ENCODE data around the gene AMOT. TPM values are rescaled to one million over a fixed set of nuclear protein-coding genes. Genes with fewer than 3 reads are reported as not detected.
"Not testable (repeated sequence)": the region's sequence is repeated elsewhere in the genome, so short reads cannot be mapped to it uniquely, and the experiment has no call there.

AMOT gene, protein sequence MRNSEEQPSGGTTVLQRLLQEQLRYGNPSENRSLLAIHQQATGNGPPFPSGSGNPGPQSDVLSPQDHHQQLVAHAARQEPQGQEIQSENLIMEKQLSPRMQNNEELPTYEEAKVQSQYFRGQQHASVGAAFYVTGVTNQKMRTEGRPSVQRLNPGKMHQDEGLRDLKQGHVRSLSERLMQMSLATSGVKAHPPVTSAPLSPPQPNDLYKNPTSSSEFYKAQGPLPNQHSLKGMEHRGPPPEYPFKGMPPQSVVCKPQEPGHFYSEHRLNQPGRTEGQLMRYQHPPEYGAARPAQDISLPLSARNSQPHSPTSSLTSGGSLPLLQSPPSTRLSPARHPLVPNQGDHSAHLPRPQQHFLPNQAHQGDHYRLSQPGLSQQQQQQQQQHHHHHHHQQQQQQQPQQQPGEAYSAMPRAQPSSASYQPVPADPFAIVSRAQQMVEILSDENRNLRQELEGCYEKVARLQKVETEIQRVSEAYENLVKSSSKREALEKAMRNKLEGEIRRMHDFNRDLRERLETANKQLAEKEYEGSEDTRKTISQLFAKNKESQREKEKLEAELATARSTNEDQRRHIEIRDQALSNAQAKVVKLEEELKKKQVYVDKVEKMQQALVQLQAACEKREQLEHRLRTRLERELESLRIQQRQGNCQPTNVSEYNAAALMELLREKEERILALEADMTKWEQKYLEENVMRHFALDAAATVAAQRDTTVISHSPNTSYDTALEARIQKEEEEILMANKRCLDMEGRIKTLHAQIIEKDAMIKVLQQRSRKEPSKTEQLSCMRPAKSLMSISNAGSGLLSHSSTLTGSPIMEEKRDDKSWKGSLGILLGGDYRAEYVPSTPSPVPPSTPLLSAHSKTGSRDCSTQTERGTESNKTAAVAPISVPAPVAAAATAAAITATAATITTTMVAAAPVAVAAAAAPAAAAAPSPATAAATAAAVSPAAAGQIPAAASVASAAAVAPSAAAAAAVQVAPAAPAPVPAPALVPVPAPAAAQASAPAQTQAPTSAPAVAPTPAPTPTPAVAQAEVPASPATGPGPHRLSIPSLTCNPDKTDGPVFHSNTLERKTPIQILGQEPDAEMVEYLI
- polyA plus RNA-seq (ENCODE audit: insufficient read length in 12 of 12): 10 to 100 TPM in 11 of 12 donors, not detected in 1; 15.4 to 49.5 (median 32.7) TPM
- long read RNA-seq, donor 1, partial matches to known transcripts: 0 of 2 reads
- long read RNA-seq, donor 1, other reads (novel, unspliced or antisense): 0 of 2 reads
- long read RNA-seq, donor 2, partial matches to known transcripts: 7 of 8 reads
- long read RNA-seq, donor 2, other reads (novel, unspliced or antisense): 0 of 8 reads
- long read RNA-seq, donor 3, partial matches to known transcripts: 0 of 2 reads
- long read RNA-seq, donor 3, other reads (novel, unspliced or antisense): 0 of 2 reads
- long read RNA-seq, donor 4, partial matches to known transcripts: 0 of 2 reads
- long read RNA-seq, donor 4, other reads (novel, unspliced or antisense): 0 of 2 reads
- long read RNA-seq, donor 5: 0 reads
- long read RNA-seq, donor 6: 0 reads
- long read RNA-seq, donor 7: 0 reads
- long read RNA-seq, donor 8, transcript AMOT-205 (4 exons, 510 nt): major isoform, 5 of 5 reads
- long read RNA-seq, donor 8, partial matches to known transcripts: 0 of 5 reads
- long read RNA-seq, donor 8, other reads (novel, unspliced or antisense): 0 of 5 reads
- long read RNA-seq, donor 9: 0 reads
- long read RNA-seq, donor 10, partial matches to known transcripts: 6 of 8 reads
- long read RNA-seq, donor 10, other reads (novel, unspliced or antisense): 0 of 8 reads
- long read RNA-seq, donor 11: 0 reads

DNA sequence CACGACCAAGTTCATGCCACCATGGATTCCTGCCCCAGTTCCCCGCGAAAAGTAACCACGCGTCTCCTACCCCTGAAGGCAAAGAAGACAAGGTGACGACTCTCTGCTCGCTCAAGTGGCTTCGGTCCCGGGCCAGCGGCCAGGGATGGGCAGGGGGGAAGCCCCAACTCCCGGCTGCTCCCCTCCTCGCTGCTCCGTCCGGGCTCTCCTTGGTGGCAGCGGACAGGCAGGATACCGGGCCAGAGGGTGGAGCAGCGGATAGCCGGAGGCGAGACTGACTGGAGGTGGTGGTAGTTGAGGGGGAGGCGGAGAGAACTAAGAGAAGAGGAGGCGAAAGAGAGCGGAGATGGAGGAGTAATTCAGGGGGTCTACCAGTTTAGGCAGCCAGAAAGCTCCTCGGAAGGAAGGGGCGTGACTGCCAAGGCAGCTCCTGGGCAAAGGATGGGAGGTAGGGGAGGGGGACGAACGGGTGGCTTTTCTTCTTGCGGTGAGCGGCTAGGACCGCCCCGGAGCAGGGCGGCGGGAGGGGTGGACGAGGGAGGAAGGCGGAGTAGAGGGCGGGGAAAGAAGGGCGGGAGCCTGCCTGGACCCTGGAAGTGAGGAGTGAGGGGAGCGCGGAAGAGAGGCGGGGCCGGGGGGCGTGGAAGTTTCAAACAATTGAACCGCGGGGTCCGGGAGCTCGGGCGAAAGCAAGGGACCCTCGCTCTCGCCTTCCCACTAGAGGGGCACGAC, at the start of gene AMOT:
Gene AMOT, minus strand, starts transcription at position 450 of the 732 bp plus-strand sequence. CDS start 17,705 bp downstream, outside the sequence.
- peak; percentile 84 for DNase-seq

DNA sequence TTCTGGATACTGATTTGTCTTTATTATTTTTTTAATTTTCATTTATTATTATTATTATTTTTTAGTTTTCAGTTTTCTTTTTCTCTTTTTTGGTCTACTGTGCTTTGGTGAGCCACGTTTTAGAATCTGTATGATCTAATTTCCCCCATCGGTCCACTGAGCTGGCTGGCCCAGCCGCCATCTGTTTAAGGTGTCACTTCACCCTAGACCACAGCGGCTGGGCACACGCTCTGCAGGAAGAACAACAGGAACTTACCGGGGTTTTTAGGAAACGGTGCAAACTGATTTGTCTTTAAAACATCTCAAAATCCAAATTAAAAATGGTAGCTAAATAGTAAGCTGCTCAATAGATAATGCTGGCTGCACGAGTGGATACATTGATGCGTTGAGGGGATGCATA, 48.8 kb upstream of the AMOT start:
- DNase-seq: no peak

DNA sequence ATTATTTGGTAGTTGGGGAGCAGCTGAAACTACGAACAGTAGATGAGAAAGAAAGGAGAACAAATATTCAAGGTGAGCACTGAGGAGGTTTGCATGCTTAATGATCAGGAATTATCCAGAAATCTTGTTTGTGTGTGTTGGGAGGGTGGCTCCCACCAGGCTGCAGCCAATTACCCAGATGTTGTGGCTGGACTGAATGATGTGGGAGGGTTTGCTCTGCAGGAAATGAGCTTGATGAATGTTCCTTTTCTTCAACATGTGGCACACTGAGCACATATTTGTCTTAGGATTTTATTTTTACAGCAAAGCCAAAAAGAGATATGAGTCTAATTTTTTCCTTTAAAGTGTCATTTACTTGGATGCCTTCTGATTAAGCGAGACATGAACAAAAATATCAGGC, 48.3 kb upstream of the AMOT start:
- no peak for DNase-seq

DNA sequence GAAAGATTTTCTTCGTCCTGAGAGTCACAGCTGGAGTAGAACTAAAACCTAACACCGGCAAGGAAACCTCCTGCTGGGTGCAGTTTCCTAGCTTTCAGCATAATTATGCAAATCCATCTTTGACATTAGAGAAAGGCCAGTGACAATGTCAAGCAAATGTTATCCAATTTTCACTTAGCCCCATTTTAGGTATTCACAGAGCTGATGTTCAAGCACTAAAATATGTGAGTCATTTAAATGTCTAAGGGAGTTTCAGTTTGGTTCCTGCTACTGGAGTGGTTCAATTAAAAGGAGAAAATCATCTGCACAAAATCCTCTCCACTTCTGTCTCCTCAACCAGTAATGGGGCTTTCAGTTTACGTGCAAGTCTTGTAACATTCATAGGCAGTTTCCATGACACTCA, 37.1 kb upstream of the AMOT start:
- DNase-seq: no peak

DNA sequence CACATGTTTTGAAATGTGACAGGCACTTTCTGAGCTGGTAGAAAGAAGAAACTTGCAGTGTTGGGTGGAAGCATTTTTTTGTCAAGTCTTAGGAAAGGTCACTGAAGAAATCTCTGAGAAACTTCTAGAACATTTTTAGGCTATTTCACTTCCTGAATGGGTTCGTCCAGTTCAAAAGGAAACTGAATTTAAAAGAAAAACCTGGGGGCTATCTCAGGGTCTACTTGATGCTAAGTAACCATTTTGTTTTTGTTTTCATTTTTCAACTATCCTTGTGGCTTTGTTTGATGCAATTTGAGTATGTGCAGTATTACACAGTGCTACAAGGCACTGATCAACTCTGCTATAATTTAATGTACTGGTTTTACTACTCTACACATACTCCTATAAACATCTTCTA, 34.0 kb upstream of the AMOT start:
- DNase-seq: no peak

DNA sequence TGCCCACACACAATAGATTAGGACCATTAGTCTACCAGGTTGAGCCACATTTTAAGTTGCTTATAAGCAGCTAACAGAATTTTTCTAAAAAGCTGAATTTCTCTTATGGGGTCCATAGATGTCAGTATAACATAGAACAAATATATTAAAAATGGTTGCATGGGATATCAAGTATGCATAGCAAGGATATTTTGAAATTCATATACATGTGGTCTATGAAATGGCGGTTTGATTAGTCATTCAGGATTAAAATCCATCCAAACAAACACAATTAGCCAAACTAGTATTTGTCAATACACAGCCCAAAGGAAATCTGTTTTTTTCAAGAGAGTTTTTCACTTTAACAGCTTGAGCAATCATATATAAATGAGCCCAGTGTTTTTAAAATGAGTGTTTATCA, 33.5 kb upstream of the AMOT start:
- no peak for DNase-seq

DNA sequence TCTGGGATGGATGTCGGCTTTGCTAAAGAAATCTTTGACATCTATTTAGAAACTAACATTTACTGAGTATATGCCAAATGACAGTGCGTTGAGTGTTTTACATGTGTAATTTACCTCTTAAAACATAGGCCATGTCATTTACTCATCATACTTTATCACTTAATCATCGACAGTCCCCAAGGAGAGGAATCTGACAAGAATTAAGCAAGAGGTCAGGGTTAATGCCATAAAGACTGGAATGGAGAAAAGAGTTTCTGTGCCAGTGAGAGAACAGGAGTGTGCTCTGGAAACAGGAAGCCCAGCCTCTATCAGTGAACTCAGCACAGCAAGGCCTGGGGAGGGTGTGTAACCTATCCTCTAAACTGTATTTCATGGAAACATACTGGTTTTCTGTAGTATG, 28.0 kb upstream of the AMOT start:
- no peak for DNase-seq

DNA sequence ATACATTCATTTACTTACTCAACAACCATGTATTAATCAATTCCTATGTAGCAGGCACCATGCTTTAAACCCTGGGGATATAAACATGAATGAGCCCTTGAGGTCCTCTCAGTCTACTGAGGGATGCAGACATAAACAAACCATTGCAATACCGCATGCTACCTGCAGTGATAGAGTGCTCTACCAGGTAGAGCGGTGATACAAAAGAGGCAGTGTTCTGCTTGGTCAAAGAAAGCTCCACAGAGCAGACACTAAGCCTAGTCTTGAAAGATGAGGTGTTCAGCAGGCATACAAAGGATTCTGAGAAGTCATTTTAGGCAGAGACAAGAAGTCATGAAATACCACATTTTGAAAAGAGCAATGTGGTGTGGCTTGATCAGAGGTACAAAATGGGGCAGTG, 26.9 kb upstream of the AMOT start:
- no peak for DNase-seq

DNA sequence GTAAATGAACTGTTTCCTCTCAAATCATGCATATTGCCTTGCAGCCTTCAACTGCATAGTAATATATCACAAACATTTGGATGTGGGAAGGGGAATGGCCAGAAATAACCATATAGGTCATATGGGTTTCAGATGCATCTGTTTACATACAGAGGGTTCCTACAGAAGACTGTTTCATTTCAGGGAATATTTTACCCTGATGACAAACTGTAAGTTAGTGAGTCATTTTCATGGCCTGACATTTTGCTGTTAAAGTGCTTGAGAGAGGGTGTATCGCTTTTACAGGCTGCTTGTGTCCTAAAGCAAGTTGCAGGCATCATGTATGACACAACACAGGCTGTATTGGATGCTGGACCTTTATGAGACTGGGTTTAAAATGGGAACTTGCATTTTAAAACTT, 25.5 kb upstream of the AMOT start:
- DNase-seq: no peak

DNA sequence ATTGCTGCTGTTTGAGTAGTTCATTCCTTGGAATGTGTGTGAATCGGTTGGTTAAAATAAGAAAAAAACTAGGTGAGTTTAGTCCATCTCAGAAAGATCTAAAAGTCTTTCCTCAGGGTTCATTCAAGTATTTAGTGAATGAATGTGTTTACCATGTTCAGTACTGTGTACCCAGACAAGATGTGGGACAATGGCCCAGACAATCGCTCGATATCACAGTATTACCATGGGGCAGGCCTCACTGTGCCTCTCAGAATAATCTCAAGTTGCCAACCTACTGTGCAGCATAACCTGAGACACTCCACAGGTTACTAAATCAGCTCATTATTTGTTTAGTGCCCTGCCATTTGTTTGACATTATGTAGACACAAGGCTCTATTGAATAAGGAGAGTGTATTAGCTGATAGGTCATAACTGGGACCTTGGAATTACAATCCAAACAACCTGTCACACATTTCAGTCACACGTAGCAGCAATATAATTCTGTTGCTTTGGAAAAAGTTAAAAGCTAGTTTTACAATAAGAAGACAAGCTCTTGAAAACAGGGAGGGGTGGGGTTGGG, 24.9 kb upstream of the AMOT start:
- no peak for DNase-seq

DNA sequence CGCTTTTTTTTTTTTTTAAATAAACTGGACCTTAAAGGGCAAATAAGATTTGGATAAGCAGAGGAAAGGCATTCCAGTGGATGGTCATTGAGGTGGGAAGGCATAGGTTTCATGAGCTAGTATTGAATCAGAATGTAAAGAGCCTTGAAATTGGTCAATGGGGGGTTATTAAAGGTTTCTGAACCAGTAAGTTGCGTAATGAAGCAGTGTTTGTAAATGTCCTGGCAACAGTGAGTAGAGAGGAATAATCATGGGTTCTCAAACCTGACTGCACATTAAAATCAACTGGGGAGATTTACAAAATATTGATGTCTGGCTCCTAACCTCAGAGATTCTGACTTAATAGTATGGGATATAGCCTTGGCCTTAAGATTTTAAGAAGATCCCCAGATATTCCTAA, 23.2 kb upstream of the AMOT start:
- DNase-seq: no peak

DNA sequence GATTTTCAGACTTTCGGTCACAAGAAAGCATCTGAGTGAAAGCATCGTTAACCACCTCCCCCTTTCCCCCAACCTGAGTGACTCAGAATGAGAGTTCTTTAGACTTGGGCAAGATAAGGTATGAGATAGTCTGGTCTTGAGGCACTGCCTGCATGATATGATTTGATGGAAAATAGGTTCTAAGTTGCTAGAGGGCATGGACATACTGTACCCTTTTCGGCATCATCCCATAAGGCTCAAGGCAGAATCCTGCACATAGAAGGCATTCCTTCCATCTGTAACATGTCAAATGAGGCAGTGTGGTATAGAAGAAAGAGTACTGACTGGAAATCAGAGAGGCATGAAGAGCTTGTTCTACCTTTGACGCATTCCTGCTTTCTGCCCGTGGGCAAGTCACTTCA, 16.8 kb upstream of the AMOT start:
- no peak for DNase-seq

DNA sequence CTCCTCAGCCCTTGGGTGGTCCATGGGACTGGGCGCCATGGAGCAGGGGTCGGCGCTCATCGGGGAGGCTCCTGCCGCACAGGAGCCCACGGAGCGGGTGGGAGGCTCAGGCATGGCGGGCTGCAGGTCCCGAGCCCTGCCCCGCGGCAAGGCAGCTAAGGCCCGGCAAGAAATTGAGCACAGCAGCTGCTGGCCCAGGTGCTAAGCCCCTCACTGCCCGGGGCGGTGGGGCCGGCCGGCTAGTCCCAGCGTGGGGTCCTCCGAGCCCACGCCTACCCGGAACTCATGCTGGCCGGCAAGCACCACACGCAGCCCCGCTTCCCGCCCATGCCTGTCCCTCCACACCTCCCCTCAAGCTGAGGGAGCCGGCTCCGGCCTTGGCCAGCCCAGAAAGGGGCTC, 14.3 kb upstream of the AMOT start:
- DNase-seq: not testable (repeated sequence)

DNA sequence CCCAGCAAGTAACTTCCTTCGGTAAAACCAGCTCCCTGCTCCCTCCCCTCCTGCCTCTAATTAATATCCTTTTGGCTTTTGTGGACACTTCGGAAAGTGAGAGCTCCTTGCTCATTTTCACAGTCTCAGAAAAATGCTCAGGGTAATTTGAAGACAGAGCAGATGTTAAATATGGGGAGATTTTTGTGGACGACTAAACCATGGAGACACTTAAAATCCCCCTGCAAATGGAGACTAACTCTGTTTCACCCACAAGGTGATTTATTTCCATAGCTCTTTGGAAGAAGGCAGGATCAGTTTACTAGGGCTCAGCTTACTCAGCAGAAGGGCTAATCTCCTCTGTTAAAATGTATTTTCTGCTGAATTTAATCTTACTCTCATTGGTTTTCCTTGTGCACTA, 12.2 kb upstream of the AMOT start:
- no peak for DNase-seq

DNA sequence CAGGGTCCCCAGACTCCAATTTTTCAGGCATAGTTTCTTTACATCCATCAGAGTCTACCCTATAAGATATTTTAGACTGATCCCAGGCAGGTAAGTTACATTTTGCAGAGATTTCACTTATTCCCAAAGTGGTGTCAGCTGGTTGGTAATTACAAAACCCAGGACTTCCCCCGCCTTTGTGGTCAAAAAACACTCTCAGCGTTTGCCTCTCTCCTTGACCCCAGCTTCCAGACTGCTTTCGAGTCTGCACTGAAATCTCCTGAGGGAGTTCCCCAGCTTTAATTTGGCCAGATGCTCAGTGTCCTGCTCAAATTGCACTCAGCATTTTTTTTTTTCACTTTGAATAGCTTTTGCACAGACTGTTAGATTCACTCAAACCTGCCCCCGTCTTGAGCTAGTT, 11.2 kb upstream of the AMOT start:
- DNase-seq: peak; percentile 48

DNA sequence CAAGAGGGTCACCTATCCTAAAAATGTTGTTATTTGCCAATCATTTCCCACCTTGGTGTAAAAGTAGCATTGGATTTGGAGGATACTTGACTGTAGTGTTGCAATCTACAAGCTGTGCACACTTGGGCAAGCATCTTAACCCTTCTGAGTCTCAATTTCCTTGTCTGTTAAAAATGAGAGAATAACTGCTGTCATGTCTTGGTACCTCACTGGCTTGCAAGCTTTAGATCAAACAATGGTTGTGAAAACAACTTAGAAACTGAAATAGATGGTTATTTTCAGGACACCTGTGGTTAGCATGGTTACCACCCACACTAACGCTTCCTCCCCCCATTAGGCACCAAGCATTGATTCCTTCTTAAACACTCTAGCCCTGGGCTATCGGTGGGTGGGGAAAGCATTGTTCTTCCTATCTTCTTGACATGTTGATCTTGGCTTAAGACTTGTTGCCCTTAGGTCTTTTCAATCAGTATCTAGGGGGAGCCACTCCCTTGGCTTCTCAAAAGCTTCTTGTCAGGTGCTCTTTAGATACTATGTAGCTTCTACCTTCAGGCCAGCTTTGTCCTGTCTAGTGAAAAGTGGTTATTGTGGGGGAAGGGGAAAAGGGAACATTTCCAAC, 10.6 kb upstream of the AMOT start:
- no peak for DNase-seq

DNA sequence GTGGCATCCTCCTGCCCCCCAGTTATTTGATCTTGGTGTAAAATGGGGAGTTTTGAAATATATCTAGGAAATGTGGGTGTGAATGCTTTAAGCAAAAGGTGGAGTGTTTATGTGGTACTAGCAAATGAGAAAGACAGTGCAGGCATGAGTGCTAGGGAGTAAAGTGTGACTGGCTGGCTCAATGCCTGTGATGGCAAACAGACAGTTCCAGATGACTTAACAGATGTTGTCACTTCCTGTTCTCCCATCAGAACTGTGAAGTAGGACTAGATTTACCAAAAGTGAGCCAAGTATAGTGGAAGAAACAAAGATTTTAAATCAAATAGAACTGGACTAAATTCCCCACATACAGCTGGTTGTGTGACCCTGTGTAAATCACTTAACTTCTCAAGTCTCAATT, 8.4 kb upstream of the AMOT start:
- no peak for DNase-seq

DNA sequence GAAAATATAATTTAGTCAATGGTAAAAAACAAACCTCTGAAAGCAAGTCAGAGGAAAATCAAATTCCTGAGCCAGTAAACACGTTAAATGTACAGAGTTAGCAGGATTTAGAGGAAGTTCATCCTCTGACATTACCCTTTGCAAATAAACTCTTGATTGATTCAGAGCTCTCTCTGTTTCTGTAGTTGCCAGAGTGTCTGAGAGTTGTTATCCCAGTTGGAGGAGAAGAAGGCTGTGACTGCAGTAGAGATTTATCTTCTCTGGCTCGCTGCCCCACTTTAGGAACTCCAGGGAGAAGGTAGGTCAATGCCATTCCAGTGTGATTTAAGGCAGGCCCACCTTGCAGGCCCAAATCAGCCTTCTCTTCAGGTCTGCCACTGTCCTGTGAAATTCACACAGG, 6.2 kb upstream of the AMOT start:
- no peak for DNase-seq

DNA sequence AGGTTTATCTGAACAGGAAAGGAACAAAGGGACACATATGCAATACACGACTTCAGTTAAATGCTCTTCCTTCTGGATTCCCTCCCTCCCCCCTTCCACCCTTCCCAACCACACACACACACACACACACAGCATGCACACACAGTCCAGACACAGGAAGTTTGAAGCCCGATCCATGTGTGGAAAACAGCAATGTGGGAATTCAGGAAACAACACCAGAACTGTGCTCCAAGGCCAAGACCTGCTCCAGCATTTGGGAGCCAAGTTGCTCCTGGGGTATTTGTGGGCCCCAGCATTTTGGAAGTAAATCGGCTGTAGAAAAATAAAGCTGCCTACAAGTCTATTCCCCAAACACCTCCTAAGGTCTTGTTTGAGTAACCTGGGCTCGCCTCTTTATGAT, 5.6 kb upstream of the AMOT start:
- peak; percentile 54 for DNase-seq

DNA sequence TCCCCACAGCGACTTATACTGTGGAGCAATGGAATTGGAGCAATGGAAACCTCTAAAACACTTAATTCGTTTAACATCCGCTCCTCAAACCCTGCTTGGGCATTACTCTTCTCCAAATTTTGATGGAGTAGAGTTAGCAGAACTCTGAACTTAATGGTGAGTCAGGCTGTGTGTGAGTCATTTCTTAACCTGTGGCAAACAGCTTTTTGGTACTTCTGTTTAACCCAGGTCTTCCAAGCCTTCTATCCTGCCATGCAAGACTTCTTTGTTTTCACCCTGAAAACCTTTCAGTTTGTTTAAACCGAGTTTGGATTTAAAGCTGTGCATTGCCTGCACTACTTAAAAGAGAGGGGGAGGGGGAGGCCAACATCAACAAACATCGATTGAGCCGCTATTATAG, 3.6 kb upstream of the AMOT start:
- DNase-seq: no peak
